HG02973 (cell line): Measurements from ENCODE around the gene WDR35.

Source experiments
- ATAC-seq: cut with Tn5 transposase; IDR thresholded peaks from one replicate; pipeline ENCODE4 v1.9.1; 2021; ENCODE audit warnings: moderate library complexity; ENCODE audit not compliant: unreplicated experiment

WDR35 gene

DNA sequence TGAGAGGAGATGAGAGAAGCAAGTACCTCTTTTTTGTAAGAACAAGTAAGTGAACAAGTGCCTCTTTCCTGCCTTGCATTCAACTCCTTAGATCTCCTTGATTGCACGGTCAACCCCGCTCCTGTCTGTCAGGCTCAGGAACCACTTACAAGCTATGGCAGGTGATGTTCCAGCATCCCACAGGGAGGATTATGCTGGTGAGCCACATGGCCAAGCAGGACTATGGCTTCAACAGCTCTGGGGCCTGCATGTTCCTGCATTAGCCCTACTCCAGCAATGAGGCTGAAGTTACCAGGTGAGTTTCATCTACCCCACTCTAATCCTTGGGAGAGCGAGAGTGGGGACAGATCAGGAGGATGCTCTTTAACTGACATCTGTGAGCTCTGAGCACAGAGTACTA is 117.6 kb downstream of the WDR35 start:
- no peak for ATAC-seq

GRCh38 chr2:19871836-19872235 is 118.1 kb downstream of the WDR35 start:
- no peak for ATAC-seq

DNA sequence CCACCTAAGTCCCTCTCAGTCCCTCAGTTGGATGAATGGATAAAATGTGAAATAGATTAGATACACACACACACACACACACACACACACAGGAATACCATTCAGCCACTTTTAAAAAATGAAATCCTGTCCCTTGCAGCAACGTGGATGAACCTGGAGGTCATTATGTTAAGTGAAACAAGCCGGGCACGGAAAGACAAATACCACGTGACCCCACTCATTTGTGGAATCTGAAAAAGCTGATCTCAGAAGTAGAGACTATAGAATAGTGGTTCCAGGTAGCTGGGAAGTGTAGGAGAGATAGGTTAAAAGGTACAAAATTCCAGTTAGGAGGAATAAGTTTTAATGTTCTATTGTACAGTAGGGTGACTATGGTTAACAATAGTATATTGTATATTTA is 119.1 kb downstream of the WDR35 start:
- no peak for ATAC-seq

GRCh38 chr2:19868701-19869580 is 121.0 kb downstream of the WDR35 start:
- peak; percentile 63 for ATAC-seq

DNA sequence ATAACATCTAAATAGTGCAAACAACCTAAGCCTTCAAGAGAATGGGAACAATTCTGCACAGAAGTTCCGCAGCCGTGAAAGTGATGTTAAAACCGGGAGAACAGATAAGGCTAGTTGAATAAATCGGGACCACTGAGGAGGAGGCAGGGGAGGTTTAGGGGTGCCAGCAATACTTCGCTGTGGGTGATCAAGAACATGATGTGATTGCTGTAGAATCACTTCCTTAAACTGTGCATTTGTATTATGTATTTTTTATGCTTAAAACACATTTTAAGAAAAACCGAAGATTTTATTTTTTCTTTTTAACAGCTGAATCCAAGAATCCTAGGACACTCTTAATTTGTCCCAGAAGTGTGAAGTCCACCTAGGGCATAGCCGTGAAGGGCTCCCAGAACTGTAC is 121.7 kb downstream of the WDR35 start:
- no peak for ATAC-seq

- ATAC-seq, result peak; percentile 41
Observed at GRCh38 chr2:19866771-19867170, 123.1 kb downstream of the WDR35 start.

- peak; percentile 28 for ATAC-seq
Observed at GRCh38 chr2:19865151-19865550, 124.8 kb downstream of the WDR35 start.

DNA sequence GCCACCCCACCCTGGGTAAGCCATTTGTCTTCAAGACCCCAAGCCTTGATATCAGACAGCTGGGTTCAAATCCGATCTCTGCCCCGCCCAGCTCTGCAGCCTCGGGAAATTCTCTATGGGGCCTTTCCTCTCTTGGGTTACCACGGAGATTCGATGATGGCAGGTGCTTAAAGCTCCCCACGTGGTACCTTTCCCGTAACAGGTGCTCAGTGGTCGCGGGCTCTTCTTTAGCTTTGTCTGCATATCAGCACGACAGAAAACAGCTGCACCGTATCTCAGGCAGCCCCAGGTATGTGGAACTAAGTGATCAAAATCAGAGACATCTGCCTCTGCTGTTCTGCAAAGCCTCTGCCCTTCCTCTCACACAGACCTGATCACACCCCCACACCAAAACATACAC is 125.5 kb downstream of the WDR35 start:
- ATAC-seq, result no peak

- peak; percentile 59 for ATAC-seq
Observed at GRCh38 chr2:19863303-19864041, 126.4 kb downstream of the WDR35 start.

- ATAC-seq, result no peak
Observed at GRCh38 chr2:19861813-19862212, 128.1 kb downstream of the WDR35 start.
